ENCODE data around the gene VWA3B.

DNA sequence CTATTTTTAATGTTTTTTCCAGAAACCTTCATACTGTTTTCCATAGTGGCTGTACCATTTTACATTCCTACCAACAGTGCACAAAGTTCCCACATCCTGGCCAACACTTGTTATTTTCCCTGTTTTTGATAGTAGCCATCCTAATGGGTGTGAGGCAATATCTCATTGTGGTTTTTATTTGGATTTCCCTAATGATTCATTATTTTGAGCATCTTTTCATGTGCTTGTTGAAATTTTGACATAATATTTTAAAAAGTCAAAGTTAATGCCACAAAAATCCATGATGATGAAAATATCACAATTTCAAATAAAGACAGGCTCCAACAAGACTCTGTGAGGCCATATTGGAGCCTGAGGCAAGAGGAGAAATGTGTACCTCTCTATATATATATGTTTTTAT is 50.2 kb downstream of the VWA3B start:
- TF ChIP-seq, protein P1, sequence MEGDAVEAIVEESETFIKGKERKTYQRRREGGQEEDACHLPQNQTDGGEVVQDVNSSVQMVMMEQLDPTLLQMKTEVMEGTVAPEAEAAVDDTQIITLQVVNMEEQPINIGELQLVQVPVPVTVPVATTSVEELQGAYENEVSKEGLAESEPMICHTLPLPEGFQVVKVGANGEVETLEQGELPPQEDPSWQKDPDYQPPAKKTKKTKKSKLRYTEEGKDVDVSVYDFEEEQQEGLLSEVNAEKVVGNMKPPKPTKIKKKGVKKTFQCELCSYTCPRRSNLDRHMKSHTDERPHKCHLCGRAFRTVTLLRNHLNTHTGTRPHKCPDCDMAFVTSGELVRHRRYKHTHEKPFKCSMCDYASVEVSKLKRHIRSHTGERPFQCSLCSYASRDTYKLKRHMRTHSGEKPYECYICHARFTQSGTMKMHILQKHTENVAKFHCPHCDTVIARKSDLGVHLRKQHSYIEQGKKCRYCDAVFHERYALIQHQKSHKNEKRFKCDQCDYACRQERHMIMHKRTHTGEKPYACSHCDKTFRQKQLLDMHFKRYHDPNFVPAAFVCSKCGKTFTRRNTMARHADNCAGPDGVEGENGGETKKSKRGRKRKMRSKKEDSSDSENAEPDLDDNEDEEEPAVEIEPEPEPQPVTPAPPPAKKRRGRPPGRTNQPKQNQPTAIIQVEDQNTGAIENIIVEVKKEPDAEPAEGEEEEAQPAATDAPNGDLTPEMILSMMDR (conservative IDR thresholded peaks at IDR 0.05; ENCODE audit: low read length): no peak
- TF ChIP-seq EZH2phosphoT487 (IDR thresholded peaks at IDR 0.05; ENCODE audit: borderline replicate concordance): no peak
